Measurements from ENCODE around the gene P2RX1.

The P2RX1 gene

DNA sequence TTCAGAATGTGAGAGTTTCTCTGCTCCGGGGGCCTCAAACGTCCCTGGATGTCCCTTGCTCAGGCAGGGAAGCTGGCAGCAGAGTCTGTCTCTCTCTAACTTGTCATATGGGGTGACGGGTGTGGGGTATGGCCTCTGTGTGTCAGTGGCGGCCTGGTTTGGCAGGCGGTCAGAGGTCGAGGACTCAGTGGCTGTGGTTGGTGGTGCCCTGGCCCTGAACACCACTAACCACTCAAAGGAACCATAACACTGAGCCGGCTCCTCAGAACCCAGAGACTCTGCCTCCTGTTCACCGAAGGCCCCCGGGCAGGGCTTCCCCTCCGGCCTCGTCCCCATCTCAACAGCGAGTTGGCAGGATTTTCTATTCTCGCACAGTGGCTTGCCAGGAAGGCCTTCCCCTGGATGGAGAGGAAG is 677 bp downstream of the P2RX1 start:
- Histone ChIP-seq H3K79me2 (ENCODE audit: low read length) (peaks cover 40% of the 10 kb centered on the region), H3K4me2 (ENCODE audit: low read depth, low read length) (peak overlapping the region; percentile 96), H3K4me1 (ENCODE audit: low read length) (peaks cover 28% of the 10 kb centered on the region), H4K20me1 (ENCODE audit: insufficient read depth, low read length) (no peaks in the 10 kb centered on the region), H3K27ac (ENCODE audit: low read length) (peak overlapping the region; percentile 96), H3K4me3 (ENCODE audit: low read length) (peak overlapping the region; percentile 83), H3K9me3 (replicated peaks; ENCODE audit: insufficient read depth, low read length) (no peaks in the 10 kb centered on the region), H3K36me3 (replicated peaks; ENCODE audit: insufficient read depth, low read length) (no peaks in the 10 kb centered on the region), H3K9me2 (replicated peaks; ENCODE audit: insufficient read depth, low read length) (no peaks in the 10 kb centered on the region), H2AFZ (ENCODE audit: low read length) (no peak overlapping the region; the same call in 1 of the 2 replicates), H3K9ac (ENCODE audit: low read length) (peak overlapping the region; percentile 95), H3F3A (ENCODE audit: insufficient read depth, low read length) (peaks cover 39% of the 10 kb centered on the region), H3K27me3 (replicated peaks; ENCODE audit: insufficient read depth, low read length) (no peaks in the 10 kb centered on the region)
- TF ChIP-seq EZH2 (optimal IDR thresholded peaks at IDR 0.05; ENCODE audit: low read depth, low read length): no peak
- TF ChIP-seq, protein P1, sequence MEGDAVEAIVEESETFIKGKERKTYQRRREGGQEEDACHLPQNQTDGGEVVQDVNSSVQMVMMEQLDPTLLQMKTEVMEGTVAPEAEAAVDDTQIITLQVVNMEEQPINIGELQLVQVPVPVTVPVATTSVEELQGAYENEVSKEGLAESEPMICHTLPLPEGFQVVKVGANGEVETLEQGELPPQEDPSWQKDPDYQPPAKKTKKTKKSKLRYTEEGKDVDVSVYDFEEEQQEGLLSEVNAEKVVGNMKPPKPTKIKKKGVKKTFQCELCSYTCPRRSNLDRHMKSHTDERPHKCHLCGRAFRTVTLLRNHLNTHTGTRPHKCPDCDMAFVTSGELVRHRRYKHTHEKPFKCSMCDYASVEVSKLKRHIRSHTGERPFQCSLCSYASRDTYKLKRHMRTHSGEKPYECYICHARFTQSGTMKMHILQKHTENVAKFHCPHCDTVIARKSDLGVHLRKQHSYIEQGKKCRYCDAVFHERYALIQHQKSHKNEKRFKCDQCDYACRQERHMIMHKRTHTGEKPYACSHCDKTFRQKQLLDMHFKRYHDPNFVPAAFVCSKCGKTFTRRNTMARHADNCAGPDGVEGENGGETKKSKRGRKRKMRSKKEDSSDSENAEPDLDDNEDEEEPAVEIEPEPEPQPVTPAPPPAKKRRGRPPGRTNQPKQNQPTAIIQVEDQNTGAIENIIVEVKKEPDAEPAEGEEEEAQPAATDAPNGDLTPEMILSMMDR (IDR thresholded peaks at IDR 0.05; ENCODE audit: low read length): no peak
- no peak for TF ChIP-seq EZH2phosphoT487 (IDR thresholded peaks at IDR 0.05; ENCODE audit: low read length)
- DNase-seq: peak; percentile 36

DNA sequence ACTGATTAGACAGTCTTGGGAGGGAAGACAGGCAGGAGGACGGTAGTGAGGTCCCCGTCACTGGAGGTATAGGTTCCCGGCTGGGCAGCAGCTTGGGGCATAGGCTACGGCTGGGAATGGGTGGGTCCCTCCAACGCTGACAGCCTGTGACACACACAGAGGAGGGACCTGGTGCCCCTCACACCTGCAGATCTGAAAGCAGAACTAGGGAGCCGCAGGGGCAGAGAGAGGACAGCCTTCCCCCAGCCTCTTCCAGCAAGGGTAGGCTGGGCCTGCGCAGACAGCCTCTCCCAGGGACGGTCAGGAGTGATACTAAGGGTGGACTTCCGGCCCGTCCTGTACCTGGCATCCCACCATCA is 2.0 kb downstream of the P2RX1 start:
- no peaks in the 10 kb centered on the region for H4K20me1 ChIP-seq (ENCODE audit: insufficient read depth, low read length)
- peak overlapping the region; percentile 96 for H3K4me2 ChIP-seq (ENCODE audit: low read depth, low read length)
- DNase-seq: peak; percentile 82

DNA sequence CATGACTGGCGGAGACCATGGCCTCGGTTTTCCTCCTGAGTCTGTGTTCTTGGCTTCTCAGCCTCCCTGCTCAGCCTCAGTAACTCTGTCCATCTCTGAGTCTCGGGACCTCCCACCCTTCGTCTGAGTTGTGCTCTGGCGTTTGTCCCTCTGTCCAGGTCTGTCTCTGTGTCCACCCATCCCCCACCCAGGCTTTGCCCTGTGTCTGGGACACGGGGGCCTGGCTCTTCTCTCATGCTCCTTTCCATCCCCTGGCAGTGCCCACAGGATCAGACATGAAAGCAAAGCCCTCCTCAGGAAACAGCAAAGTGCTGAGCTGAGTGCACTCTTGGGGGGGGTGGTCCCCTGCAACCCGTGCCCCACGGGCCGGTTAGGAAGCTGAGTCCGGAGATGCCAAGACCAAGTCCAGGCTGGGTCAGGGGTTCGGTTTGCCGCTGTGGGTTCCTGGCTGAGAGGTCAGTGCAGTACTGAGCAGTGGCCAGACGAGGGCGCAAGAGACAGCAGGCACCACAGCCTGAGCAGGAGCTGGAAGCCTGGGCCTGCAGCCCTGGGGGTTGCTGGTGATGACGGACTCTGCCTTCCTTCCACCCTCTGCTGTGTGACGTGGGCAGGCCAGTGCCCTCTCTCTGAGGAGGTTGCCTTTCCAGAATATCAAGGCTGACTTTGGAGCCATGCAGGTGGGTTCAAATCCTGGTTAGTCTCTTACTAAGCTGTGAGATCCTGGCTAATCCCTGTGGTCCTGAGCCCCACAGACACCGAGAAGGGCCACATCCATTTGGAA is 2.5 kb downstream of the P2RX1 start:
- Histone ChIP-seq H3K4me1 (ENCODE audit: low read length) (peaks cover 31% of the 10 kb centered on the region), H3F3A (ENCODE audit: insufficient read depth, low read length) (peaks cover 40% of the 10 kb centered on the region), H3K27me3 (replicated peaks; ENCODE audit: insufficient read depth, low read length) (no peaks in the 10 kb centered on the region), H3K9me2 (replicated peaks; ENCODE audit: insufficient read depth, low read length) (no peaks in the 10 kb centered on the region), H3K9me3 (replicated peaks; ENCODE audit: insufficient read depth, low read length) (no peaks in the 10 kb centered on the region), H3K4me2 (ENCODE audit: low read depth, low read length) (peak overlapping the region; percentile 96), H3K9ac (ENCODE audit: low read length) (peak overlapping the region; percentile 95), H2AFZ (ENCODE audit: low read length) (peak overlapping the region; percentile 14; the same call in 1 of the 2 replicates), H4K20me1 (ENCODE audit: insufficient read depth, low read length) (no peaks in the 10 kb centered on the region), H3K4me3 (ENCODE audit: low read length) (peak overlapping the region; percentile 83), H3K79me2 (ENCODE audit: low read length) (peaks cover 50% of the 10 kb centered on the region), H3K27ac (ENCODE audit: low read length) (peak overlapping the region; percentile 96), H3K36me3 (replicated peaks; ENCODE audit: insufficient read depth, low read length) (no peaks in the 10 kb centered on the region)
- TF ChIP-seq EZH2phosphoT487 (IDR thresholded peaks at IDR 0.05; ENCODE audit: low read length): no peak
- TF ChIP-seq, protein P1 (IDR thresholded peaks at IDR 0.05; ENCODE audit: low read length): peak; percentile 98
- peak; percentile 83 for DNase-seq

More for the DNA sequence above, 2.0 kb downstream of the P2RX1 start:
- Histone ChIP-seq H3K27me3 (replicated peaks; ENCODE audit: insufficient read depth, low read length) (no peaks in the 10 kb centered on the region), H3K4me1 (ENCODE audit: low read length) (peaks cover 31% of the 10 kb centered on the region), H3K4me3 (ENCODE audit: low read length) (peak overlapping the region; percentile 83), H3K36me3 (replicated peaks; ENCODE audit: insufficient read depth, low read length) (no peaks in the 10 kb centered on the region), H3K9ac (ENCODE audit: low read length) (peak overlapping the region; percentile 95), H3K9me3 (replicated peaks; ENCODE audit: insufficient read depth, low read length) (no peaks in the 10 kb centered on the region), H3K27ac (ENCODE audit: low read length) (peak overlapping the region; percentile 96), H2AFZ (ENCODE audit: low read length) (peak overlapping the region; percentile 14; the same call in 1 of the 2 replicates), H3F3A (ENCODE audit: insufficient read depth, low read length) (peaks cover 43% of the 10 kb centered on the region), H3K79me2 (ENCODE audit: low read length) (peaks cover 49% of the 10 kb centered on the region), H3K9me2 (replicated peaks; ENCODE audit: insufficient read depth, low read length) (no peaks in the 10 kb centered on the region)
- TF ChIP-seq EZH2phosphoT487 (IDR thresholded peaks at IDR 0.05; ENCODE audit: low read length): no peak

DNA sequence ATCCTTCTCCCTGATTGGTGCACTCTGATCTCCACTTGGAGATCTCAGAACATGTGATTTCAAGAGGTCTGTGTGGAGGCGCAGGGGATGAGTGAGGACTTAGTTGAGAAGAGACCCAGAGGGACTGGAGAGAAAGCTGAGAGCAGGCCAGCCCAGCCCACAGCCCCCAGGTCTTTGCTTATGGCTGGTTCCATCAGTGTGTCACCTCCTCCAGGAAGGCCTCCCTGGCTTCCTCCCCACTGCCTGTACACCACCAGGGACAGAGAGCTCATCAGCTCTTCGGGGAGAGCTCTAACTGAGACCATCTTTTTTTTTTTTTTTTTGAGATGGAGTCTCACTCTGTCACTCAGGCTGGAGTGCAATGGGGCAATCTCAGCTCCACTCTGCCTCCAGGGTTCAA is 3.4 kb downstream of the P2RX1 start:
- no peak overlapping the region for H3K9ac ChIP-seq (ENCODE audit: low read length)
- H4K20me1 ChIP-seq (ENCODE audit: insufficient read depth, low read length): no peaks in the 10 kb centered on the region
- no peak overlapping the region for H3K4me2 ChIP-seq (ENCODE audit: low read depth, low read length)

More for the DNA sequence above, 3.4 kb downstream of the P2RX1 start:
- Histone ChIP-seq H3K9me2 (replicated peaks; ENCODE audit: insufficient read depth, low read length) (no peaks in the 10 kb centered on the region), H3F3A (ENCODE audit: insufficient read depth, low read length) (peaks cover 36% of the 10 kb centered on the region), H2AFZ (ENCODE audit: low read length) (no peak overlapping the region), H3K79me2 (ENCODE audit: low read length) (peaks cover 50% of the 10 kb centered on the region), H3K27ac (ENCODE audit: low read length) (peak overlapping the region; percentile 36; the same call in 1 of the 2 replicates), H3K4me1 (ENCODE audit: low read length) (peaks cover 31% of the 10 kb centered on the region), H3K36me3 (replicated peaks; ENCODE audit: insufficient read depth, low read length) (no peaks in the 10 kb centered on the region), H3K27me3 (replicated peaks; ENCODE audit: insufficient read depth, low read length) (no peaks in the 10 kb centered on the region), H3K4me3 (ENCODE audit: low read length) (no peak overlapping the region), H3K9me3 (replicated peaks; ENCODE audit: insufficient read depth, low read length) (no peaks in the 10 kb centered on the region)
- no peak for DNase-seq
- TF ChIP-seq EZH2phosphoT487 (IDR thresholded peaks at IDR 0.05; ENCODE audit: low read length) (no peak), EZH2 (optimal IDR thresholded peaks at IDR 0.05; ENCODE audit: low read depth, low read length) (no peak)
- TF ChIP-seq, protein P1 (IDR thresholded peaks at IDR 0.05; ENCODE audit: low read length): no peak

Measured in MM.1S (cell line).